ENCODE data around the gene CUEDC1. TPM values are rescaled to one million over a fixed set of nuclear protein-coding genes. Genes with fewer than 3 reads are reported as not detected.

The CUEDC1 gene
- total RNA-seq, 1 donor from 2014 or later = 76.1 TPM

DNA sequence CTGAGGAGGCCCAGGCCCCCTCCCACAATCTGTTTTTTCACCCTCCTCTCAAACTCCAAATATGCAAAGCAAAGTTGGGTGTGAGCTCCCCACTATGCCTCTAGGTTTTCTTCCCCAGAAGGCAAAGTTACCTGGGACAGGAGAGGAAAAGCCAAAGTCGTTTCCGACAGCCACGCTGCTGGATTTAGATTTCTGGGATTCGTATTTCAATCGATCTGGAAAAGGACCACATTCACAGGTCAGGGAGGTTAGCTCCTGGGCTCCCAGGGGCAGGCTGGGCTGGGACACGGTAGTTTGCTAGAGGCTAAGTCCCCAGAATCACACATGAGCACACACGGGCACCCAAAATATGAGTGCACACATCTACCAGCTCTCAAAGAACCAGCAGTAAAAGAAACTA lies 84.1 kb downstream of the CUEDC1 start:
- no peaks in the 10 kb centered on the region for H3K27me3 ChIP-seq
- no peaks in the 10 kb centered on the region for H3K9me3 ChIP-seq
- H3K4me1 ChIP-seq = peaks cover 52 to 67% of the 10 kb centered on the region in 2 donors
- H3K36me3 ChIP-seq = peaks cover 12 to 17% of the 10 kb centered on the region in 2 donors
- H3K27ac ChIP-seq = no peak overlapping the region
- no peak overlapping the region for H3K4me3 ChIP-seq
- intact Hi-C loops (cut with DNase I) = no loop called here
- no peak for DNase-seq (ENCODE audit: low spot score in 2 of 2)
- TF ChIP-seq, protein P1, sequence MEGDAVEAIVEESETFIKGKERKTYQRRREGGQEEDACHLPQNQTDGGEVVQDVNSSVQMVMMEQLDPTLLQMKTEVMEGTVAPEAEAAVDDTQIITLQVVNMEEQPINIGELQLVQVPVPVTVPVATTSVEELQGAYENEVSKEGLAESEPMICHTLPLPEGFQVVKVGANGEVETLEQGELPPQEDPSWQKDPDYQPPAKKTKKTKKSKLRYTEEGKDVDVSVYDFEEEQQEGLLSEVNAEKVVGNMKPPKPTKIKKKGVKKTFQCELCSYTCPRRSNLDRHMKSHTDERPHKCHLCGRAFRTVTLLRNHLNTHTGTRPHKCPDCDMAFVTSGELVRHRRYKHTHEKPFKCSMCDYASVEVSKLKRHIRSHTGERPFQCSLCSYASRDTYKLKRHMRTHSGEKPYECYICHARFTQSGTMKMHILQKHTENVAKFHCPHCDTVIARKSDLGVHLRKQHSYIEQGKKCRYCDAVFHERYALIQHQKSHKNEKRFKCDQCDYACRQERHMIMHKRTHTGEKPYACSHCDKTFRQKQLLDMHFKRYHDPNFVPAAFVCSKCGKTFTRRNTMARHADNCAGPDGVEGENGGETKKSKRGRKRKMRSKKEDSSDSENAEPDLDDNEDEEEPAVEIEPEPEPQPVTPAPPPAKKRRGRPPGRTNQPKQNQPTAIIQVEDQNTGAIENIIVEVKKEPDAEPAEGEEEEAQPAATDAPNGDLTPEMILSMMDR (IDR thresholded peaks at IDR 0.05) = no peak

DNA sequence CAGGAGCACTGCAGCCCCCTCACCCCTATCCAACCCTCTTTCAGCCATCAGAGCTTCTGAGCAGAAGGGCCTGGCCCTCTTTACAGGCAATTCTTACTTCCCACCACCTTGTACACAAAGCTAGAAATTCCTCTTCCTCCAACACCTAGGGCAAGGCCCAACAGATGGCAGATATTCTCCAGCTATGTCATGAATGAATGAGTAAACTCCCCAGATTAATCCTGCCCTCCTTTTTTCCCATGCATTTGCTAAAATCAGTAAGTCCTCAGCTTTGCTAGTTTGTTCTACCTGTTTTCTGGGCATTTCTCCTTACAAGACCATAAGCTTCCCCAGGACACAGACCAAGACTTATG lies 85.0 kb downstream of the CUEDC1 start:
- DNase-seq (ENCODE audit: low spot score in 2 of 2) = no peak
- no peak overlapping the region for H3K4me3 ChIP-seq
- H3K9me3 ChIP-seq = no peaks in the 10 kb centered on the region
- intact Hi-C loops (cut with DNase I) = no loop called here
- peaks cover 12 to 20% of the 10 kb centered on the region in 2 donors for H3K36me3 ChIP-seq
- no peaks in the 10 kb centered on the region for H3K27me3 ChIP-seq
- H3K27ac ChIP-seq = peak overlapping the region in 1 of 2 donors; percentile 83
- TF ChIP-seq, protein P1 (IDR thresholded peaks at IDR 0.05) = no peak
- H3K4me1 ChIP-seq = peaks cover 44 to 60% of the 10 kb centered on the region in 2 donors

DNA sequence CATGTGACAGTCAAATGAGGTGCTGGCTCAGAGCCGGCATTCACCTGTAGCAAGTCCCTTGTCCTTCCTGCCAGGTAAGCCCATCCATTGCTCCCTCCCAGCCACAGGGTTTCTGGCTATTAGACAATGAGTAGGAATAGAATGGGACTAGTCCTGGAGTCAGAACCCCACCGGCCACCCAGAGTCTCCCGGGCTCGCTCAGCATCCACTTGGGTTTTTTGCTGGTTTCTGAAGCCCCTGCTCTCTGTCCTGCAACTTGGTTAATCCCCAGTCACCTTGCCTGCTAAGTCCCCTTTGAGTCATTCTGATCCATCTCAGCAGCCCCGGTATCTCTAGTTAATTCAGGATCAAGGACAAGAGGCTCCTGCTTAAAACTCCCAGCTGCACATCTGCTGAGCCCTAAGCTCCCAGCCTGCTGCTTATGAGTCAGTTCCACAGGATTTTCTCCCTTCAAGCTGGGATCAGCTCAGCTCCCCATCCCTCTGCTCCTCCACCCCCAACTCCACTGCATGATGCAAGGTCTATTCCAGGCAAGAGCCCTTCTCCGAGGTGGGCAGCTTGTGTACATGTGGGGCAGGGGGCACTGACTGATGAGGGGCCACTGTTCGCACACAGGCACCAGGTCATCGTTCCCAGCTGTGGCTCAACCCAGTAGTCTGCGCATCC lies 85.5 kb downstream of the CUEDC1 start:
- H3K36me3 ChIP-seq = peaks cover 12 to 20% of the 10 kb centered on the region in 2 donors
- no peaks in the 10 kb centered on the region for H3K27me3 ChIP-seq
- H3K4me3 ChIP-seq = no peak overlapping the region
- peak overlapping the region; percentile 83 to 95 for H3K27ac ChIP-seq
- DNase-seq (ENCODE audit: low spot score in 2 of 2) = no peak
- TF ChIP-seq, protein P1 (IDR thresholded peaks at IDR 0.05) = no peak
- intact Hi-C loops (cut with DNase I) = loop anchor here (2.0 kb wide), 1 partner anchor 87 kb away; no protein-coding TSS in a partner anchor
- no peaks in the 10 kb centered on the region for H3K9me3 ChIP-seq
- H3K4me1 ChIP-seq = peaks cover 40 to 57% of the 10 kb centered on the region in 2 donors

DNA sequence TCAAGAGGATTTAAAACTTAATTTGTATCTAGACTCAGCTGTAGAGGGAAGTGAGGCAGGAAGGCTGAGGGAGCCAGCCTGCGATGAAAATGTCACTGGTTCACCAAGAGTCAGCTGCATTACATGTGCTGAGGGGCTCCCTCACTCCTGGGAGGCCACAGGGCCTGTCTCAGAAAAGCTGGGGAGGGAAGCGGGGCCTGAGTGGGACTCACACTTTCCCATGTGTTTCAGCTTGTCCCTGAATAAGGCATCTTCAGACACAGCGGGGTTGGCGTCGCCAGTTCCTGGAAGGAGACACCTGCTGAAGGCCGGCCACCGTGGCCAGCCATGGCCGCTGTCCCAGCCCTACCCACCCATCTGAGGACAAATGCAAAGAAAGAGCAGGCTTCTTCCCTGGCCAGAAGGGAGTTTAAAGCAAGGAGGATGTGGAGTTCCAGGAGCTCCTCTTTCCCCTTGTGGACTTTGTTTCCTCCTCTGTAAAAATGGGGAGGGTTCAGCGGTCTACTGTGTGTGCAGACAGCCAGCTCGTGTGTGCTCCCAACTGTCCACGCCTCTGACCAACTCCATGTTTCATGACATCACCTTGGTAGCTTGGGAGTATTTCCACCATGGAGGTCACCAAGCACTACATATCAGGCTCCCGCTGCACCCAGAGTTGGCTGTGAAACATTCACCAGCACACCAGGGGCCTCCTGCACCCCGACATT lies 86.1 kb downstream of the CUEDC1 start:
- intact Hi-C loops (cut with DNase I) = loop anchor here (2.0 kb wide), 1 partner anchor 88 kb away; no protein-coding TSS in a partner anchor
- TF ChIP-seq, protein P1 (IDR thresholded peaks at IDR 0.05) = no peak

DNA sequence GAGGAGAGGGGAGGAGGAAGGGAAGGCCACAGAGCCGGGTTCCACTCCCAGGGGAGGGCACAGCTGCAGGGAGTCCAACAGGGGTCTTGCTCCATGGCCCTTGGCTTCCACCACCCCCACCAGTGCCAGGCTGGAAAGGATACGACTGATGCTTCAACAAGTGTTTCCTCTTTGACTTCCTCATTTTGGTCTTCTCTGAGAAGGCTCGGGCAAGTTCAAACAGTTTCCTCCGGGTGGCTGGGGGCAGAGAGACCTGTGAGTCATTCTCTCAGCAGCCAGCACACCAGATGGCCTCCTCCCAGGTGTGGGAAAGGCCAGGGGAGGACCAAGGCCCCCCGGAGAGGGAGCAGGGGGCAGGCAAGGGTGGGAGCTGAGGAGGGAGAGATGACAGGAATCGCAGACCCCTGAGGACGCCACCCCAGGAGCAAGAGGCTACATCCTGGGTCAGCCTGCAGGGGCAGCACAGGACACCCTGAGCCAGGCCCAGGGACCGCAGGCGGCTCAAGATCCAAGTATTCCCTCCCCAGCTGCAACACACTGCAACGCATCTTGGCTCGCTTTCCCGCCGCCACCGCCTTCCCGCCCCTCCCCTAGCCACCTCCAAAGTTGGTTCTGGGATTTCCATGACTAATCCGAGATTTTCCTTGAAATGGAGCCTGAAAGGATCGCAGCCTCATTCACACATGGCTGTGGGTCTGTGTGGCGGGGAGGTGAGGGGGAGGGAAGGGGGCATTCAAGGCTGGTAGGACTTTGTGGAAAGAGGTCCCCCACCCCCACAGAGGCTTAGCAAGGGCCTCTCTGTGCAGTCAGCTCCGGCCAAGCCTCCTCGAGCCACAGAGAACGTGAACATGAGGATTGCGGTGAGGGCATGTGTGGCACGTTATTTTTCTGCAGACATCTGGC lies 87.0 kb downstream of the CUEDC1 start:
- Histone ChIP-seq H3K9me3 (no peaks in the 10 kb centered on the region), H3K27me3 (no peaks in the 10 kb centered on the region), H3K4me3 (peak overlapping the region in 1 of 2 donors; percentile 40), H3K27ac (peak overlapping the region; percentile 83 to 95), H3K4me1 (peaks cover 26 to 42% of the 10 kb centered on the region in 2 donors), H3K36me3 (peaks cover 15 to 20% of the 10 kb centered on the region in 2 donors)
- TF ChIP-seq, protein P1 (IDR thresholded peaks at IDR 0.05) = peak; percentile 43 to 46 (median 46)
- peak; percentile 70 to 93 for DNase-seq (ENCODE audit: low spot score in 2 of 2)
- intact Hi-C loops (cut with DNase I) = loop anchor here (2.0 kb wide), 1 partner anchor 89 kb away; no protein-coding TSS in a partner anchor

More for the DNA sequence above, 86.1 kb downstream of the CUEDC1 start:
- Histone ChIP-seq H3K4me1 (peaks cover 34 to 50% of the 10 kb centered on the region in 2 donors), H3K36me3 (peaks cover 14 to 20% of the 10 kb centered on the region in 2 donors), H3K4me3 (peak overlapping the region in 1 of 2 donors; percentile 20), H3K27me3 (no peaks in the 10 kb centered on the region), H3K9me3 (no peaks in the 10 kb centered on the region), H3K27ac (peak overlapping the region; percentile 83 to 95)
- DNase-seq (ENCODE audit: low spot score in 2 of 2) = no peak
